ENCODE data around the gene METTL16. TPM values are rescaled to one million over a fixed set of nuclear protein-coding genes. Genes with fewer than 3 reads are reported as not detected.

The METTL16 gene
- total and polyA plus RNA-seq, 2 experiments from 2014 or later, result 40.1 to 80.8 TPM

DNA sequence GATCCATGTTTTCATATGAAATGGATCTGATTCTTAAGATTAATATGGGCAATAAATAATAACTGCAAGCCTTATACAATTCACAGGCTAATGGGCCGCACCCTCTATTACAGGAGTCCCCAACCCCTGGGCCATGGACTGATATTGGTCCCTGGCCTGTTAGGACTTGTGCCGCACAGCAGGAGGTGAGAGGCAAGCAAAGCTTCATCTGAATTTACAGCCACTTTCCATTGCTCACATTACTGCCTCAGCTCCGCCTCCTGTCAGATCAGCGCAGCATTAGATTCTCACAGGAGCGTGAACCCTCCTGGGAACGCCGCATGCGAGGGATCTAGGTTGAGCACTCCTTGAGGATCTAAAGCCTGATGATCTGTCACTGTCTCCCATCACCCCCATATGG is 26.8 kb downstream of the METTL16 start:
- H3K4me1 ChIP-seq (ENCODE audit: insufficient read depth), result peaks cover 28% of the 10 kb centered on the region
- Mint-ChIP-seq H3K4me1 (peaks cover 39% of the 10 kb centered on the region), H3K4me3 (no peak overlapping the region), H3K27ac (no peak overlapping the region), H3K27me3 (ENCODE audit: insufficient read depth, low read depth, poor library complexity) (no peaks in the 10 kb centered on the region), H3K36me3 (ENCODE audit: low read depth) (no peaks in the 10 kb centered on the region), H3K9me3 (no peaks in the 10 kb centered on the region)
- TF ChIP-seq JUNB (IDR thresholded peaks at IDR 0.05; ENCODE audit: unreplicated experiment), result no peak
- TF ChIP-seq, protein P1, sequence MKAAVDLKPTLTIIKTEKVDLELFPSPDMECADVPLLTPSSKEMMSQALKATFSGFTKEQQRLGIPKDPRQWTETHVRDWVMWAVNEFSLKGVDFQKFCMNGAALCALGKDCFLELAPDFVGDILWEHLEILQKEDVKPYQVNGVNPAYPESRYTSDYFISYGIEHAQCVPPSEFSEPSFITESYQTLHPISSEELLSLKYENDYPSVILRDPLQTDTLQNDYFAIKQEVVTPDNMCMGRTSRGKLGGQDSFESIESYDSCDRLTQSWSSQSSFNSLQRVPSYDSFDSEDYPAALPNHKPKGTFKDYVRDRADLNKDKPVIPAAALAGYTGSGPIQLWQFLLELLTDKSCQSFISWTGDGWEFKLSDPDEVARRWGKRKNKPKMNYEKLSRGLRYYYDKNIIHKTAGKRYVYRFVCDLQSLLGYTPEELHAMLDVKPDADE (IDR thresholded peaks at IDR 0.05), result no peak
- no peak for TF ChIP-seq ZNF331 (CRISPR knock-in tag; IDR thresholded peaks at IDR 0.05; ENCODE audit: low read depth)
- TF ChIP-seq ZNF462 (CRISPR knock-in tag; IDR thresholded peaks at IDR 0.05), result no peak
- no peak for TF ChIP-seq EZH2phosphoT487 (IDR thresholded peaks at IDR 0.05; ENCODE audit: unreplicated experiment)
- no peak for TF ChIP-seq EZH2 (IDR thresholded peaks at IDR 0.05; ENCODE audit: low read depth, unreplicated experiment)
- TF ChIP-seq CREB1 (CRISPR knock-in tag; IDR thresholded peaks at IDR 0.05; ENCODE audit: low read depth), result no peak
- TF ChIP-seq POLR2AphosphoS5 (IDR thresholded peaks at IDR 0.05; ENCODE audit: low read depth), result no peak
- TF ChIP-seq STAT1 (IDR thresholded peaks at IDR 0.05; ENCODE audit: unreplicated experiment), result no peak
- TF ChIP-seq ZNF114 (CRISPR knock-in tag; IDR thresholded peaks at IDR 0.05), result no peak
- TF ChIP-seq NANOG (IDR thresholded peaks at IDR 0.05; ENCODE audit: borderline replicate concordance), result no peak
- TF ChIP-seq CTCF (conservative IDR thresholded peaks at IDR 0.05; ENCODE audit: low read depth in 2 of 2), result no peak
- TF ChIP-seq, protein P2, sequence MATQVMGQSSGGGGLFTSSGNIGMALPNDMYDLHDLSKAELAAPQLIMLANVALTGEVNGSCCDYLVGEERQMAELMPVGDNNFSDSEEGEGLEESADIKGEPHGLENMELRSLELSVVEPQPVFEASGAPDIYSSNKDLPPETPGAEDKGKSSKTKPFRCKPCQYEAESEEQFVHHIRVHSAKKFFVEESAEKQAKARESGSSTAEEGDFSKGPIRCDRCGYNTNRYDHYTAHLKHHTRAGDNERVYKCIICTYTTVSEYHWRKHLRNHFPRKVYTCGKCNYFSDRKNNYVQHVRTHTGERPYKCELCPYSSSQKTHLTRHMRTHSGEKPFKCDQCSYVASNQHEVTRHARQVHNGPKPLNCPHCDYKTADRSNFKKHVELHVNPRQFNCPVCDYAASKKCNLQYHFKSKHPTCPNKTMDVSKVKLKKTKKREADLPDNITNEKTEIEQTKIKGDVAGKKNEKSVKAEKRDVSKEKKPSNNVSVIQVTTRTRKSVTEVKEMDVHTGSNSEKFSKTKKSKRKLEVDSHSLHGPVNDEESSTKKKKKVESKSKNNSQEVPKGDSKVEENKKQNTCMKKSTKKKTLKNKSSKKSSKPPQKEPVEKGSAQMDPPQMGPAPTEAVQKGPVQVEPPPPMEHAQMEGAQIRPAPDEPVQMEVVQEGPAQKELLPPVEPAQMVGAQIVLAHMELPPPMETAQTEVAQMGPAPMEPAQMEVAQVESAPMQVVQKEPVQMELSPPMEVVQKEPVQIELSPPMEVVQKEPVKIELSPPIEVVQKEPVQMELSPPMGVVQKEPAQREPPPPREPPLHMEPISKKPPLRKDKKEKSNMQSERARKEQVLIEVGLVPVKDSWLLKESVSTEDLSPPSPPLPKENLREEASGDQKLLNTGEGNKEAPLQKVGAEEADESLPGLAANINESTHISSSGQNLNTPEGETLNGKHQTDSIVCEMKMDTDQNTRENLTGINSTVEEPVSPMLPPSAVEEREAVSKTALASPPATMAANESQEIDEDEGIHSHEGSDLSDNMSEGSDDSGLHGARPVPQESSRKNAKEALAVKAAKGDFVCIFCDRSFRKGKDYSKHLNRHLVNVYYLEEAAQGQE (IDR thresholded peaks at IDR 0.05; ENCODE audit: unreplicated experiment), result no peak
- H3K27me3 ChIP-seq (ENCODE audit: insufficient read depth), result no peaks in the 10 kb centered on the region
- H3K4me2 ChIP-seq, result peak overlapping the region; percentile 40; the same call in 1 of the 2 replicates
- H4K20me1 ChIP-seq (replicated peaks; ENCODE audit: insufficient read depth), result peaks cover 43% of the 10 kb centered on the region
- no peak overlapping the region for H3K4me3 ChIP-seq
- no peak overlapping the region; the same call in 1 of the 2 replicates for H3K27ac ChIP-seq (ENCODE audit: low read depth)
- H3K36me3 ChIP-seq (ENCODE audit: insufficient read depth), result no peaks in the 10 kb centered on the region
- peaks cover 100% of the 10 kb centered on the region for H3K79me2 ChIP-seq (replicated peaks; ENCODE audit: insufficient read depth)
- H2AFZ ChIP-seq, result no peak overlapping the region
- peak; percentile 76 for ATAC-seq
- H3F3A ChIP-seq (replicated peaks; ENCODE audit: low read depth), result no peaks in the 10 kb centered on the region
- H3K9me2 ChIP-seq (ENCODE audit: insufficient read depth), result no peaks in the 10 kb centered on the region
- DNase-seq (ENCODE audit: low spot score), result peak; percentile 73

All from GM23338 (cell line).